Measurements from ENCODE around the gene GRID1. TPM values are rescaled to one million over a fixed set of nuclear protein-coding genes. Genes with fewer than 3 reads are reported as not detected.

The GRID1 gene
- total and polyA plus RNA-seq, 4 donors: 1.1 to 3.8 TPM; not detected in 2

GRCh38 chr10:86283466-86284287 lies 82.9 kb downstream of the GRID1 start:
- no peak overlapping the region for H3K27ac ChIP-seq (ENCODE audit: low read depth in 1 of 2, low read length in 2 of 2)
- no peak for DNase-seq
- WGBS, 2 donors: 78 to 80% methylated on average over 1 of the region's 1 CpG

DNA sequence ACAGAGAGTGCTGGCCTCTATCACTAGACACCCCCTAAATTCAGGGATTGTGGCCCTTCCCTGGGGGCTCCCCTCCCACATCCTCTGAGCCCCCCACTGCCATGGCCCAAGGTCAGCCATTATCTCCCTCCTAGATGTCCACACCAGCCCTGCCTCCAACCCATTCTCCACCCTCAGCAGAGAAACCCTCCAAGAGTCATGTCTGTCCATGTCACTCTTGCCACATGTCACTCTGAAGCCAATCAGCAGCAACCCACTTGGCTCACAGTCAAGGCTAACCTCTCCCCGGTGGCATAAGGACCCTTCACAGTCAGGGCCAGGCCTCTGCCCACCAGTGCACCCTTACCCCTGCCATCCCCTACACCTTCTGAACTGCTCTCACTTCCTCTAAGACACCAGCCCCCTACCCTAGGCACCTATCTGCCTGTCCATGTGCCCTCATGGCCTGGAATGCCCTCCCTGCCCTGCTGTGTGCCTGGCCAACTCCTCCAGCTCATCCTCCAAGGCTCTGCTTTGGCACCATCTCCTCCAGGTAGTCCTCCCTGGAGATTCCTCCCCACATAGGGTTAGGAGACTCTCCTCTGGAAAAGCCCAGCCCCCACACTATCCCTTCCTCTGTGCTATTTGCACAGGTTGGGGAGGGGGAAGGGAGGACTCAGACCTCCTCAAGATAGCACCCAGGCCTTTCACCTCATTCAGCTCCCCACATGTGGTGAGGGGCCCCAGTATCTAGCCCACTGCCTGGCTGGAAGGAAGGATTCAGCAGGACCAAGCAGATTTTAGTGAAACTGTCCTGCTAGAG lies 83.7 kb downstream of the GRID1 start:
- no peak overlapping the region for H3K27ac ChIP-seq (ENCODE audit: low read depth in 1 of 2, low read length in 2 of 2)
- no peaks in the 10 kb centered on the region for H3K9me3 ChIP-seq (ENCODE audit: control insufficient read depth, low read length)
- no peaks in the 10 kb centered on the region for H3K4me1 ChIP-seq (ENCODE audit: control insufficient read depth in 1 of 2, insufficient read depth in 2 of 2, low read length in 2 of 2)
- H3K4me3 ChIP-seq (ENCODE audit: low read length in 2 of 2): no peak overlapping the region
- H3K36me3 ChIP-seq (ENCODE audit: control insufficient read depth in 1 of 2, insufficient read depth in 2 of 2, low read length in 1 of 2): no peaks in the 10 kb centered on the region
- no peak for DNase-seq
- no peak for ATAC-seq (ENCODE audit: low FRiP score)
- 80 to 84% methylated on average over 1 of the region's 1 CpG for WGBS, 2 donors
- intact Hi-C loops (cut with DNase I): no loop called here
- no peaks in the 10 kb centered on the region for H3K27me3 ChIP-seq (ENCODE audit: control insufficient read depth in 1 of 2, insufficient read depth in 2 of 2, low read length in 1 of 2)

More at GRCh38 chr10:86283466-86284287, 82.9 kb downstream of the GRID1 start:
- H3K4me1 ChIP-seq (ENCODE audit: control insufficient read depth in 1 of 2, insufficient read depth in 2 of 2, low read length in 2 of 2): no peaks in the 10 kb centered on the region
- no peaks in the 10 kb centered on the region for H3K36me3 ChIP-seq (ENCODE audit: control insufficient read depth in 1 of 2, insufficient read depth in 2 of 2, low read length in 1 of 2)
- no peaks in the 10 kb centered on the region for H3K27me3 ChIP-seq (ENCODE audit: control insufficient read depth in 1 of 2, insufficient read depth in 2 of 2, low read length in 1 of 2)
- intact Hi-C loops (cut with DNase I): no loop called here
- H3K9me3 ChIP-seq (ENCODE audit: control insufficient read depth, low read length): no peaks in the 10 kb centered on the region
- no peak overlapping the region for H3K4me3 ChIP-seq (ENCODE audit: low read length in 2 of 2)
- no peak for ATAC-seq (ENCODE audit: low FRiP score)

- DNase-seq (no peak), ATAC-seq (ENCODE audit: low FRiP score) (no peak)
- no peak overlapping the region for H3K4me3 ChIP-seq (ENCODE audit: low read length in 2 of 2)
- WGBS, 2 donors: 88 to 89% methylated on average over 1 of the region's 1 CpG
- intact Hi-C loops (cut with DNase I): no loop called here
- no peaks in the 10 kb centered on the region for H3K4me1 ChIP-seq (ENCODE audit: control insufficient read depth in 1 of 2, insufficient read depth in 2 of 2, low read length in 2 of 2)
- H3K36me3 ChIP-seq (ENCODE audit: control insufficient read depth in 1 of 2, insufficient read depth in 2 of 2, low read length in 1 of 2): no peaks in the 10 kb centered on the region
- H3K27ac ChIP-seq (ENCODE audit: low read depth in 1 of 2, low read length in 2 of 2): no peak overlapping the region
- H3K27me3 ChIP-seq (ENCODE audit: control insufficient read depth in 1 of 2, insufficient read depth in 2 of 2, low read length in 1 of 2): no peaks in the 10 kb centered on the region
- no peaks in the 10 kb centered on the region for H3K9me3 ChIP-seq (ENCODE audit: control insufficient read depth, low read length)
Measured at GRCh38 chr10:86281396-86281795, 85.2 kb downstream of the GRID1 start.

GRCh38 chr10:86269332-86269731 lies 97.3 kb downstream of the GRID1 start:
- no peak for DNase-seq
- ATAC-seq (ENCODE audit: low FRiP score): no peak
- no peak overlapping the region for H3K27ac ChIP-seq (ENCODE audit: low read depth in 1 of 2, low read length in 2 of 2)
- no peaks in the 10 kb centered on the region for H3K9me3 ChIP-seq (ENCODE audit: control insufficient read depth, low read length)
- H3K4me3 ChIP-seq (ENCODE audit: low read length in 2 of 2): no peak overlapping the region
- 77 to 82% methylated on average over 2 of the region's 2 CpGs for WGBS, 2 donors
- intact Hi-C loops (cut with DNase I): no loop called here
- H3K4me1 ChIP-seq (ENCODE audit: control insufficient read depth in 1 of 2, insufficient read depth in 2 of 2, low read length in 2 of 2): no peaks in the 10 kb centered on the region
- no peaks in the 10 kb centered on the region for H3K27me3 ChIP-seq (ENCODE audit: control insufficient read depth in 1 of 2, insufficient read depth in 2 of 2, low read length in 1 of 2)
- no peaks in the 10 kb centered on the region for H3K36me3 ChIP-seq (ENCODE audit: control insufficient read depth in 1 of 2, insufficient read depth in 2 of 2, low read length in 1 of 2)

DNA sequence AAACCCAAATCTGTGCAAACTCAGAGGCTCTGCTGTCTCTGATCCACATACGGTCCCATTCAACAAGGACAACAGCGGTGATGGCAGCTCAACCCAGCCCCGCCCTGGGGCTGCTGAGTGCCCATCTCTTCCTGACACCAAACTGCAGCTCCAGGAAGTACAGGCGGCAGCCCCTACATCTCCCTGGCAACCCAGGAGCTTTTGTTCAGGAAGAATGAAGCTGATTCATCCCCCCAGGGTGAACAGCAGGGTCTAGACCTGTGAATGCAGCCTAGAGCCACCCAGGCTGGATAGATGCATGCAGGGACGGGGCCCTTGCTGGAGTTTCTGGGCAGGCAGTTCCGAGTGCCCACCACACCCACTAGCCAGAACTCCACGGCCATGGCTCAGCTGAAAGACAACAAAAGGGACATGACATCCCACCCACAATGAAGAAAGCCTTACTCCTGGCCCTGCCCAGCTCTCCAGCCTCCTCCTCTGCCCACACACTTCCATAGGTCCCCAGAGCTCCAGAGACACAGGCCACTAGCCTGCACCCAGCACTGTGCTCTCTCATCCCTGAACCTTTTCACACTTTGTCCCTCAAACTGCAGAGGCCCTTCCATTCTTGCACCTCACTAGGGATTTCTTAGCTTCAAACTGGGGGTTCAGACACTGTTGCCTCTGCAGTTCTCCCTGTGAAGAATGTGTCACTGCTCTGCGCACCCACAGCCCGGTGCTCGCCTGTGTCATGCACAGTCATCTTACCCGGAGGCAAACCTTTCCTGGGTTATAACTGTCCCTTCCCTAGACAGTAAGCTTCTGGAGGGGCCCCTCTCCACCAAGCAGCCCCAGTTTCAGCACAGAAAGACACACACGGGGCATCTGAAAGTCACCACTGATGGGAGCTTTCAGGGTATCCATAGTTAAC lies 99.1 kb downstream of the GRID1 start:
- Histone ChIP-seq H3K4me1 (ENCODE audit: control insufficient read depth in 1 of 2, insufficient read depth in 2 of 2, low read length in 2 of 2) (no peaks in the 10 kb centered on the region), H3K27ac (ENCODE audit: low read depth in 1 of 2, low read length in 2 of 2) (no peak overlapping the region), H3K36me3 (ENCODE audit: control insufficient read depth in 1 of 2, insufficient read depth in 2 of 2, low read length in 1 of 2) (no peaks in the 10 kb centered on the region), H3K4me3 (ENCODE audit: low read length in 2 of 2) (no peak overlapping the region), H3K9me3 (ENCODE audit: control insufficient read depth, low read length) (no peaks in the 10 kb centered on the region), H3K27me3 (ENCODE audit: control insufficient read depth in 1 of 2, insufficient read depth in 2 of 2, low read length in 1 of 2) (no peaks in the 10 kb centered on the region)
- 91 to 94% methylated on average over 12 of the region's 12 CpGs for WGBS, 2 donors
- DNase-seq (no peak), ATAC-seq (ENCODE audit: low FRiP score) (no peak)
- intact Hi-C loops (cut with DNase I): no loop called here

- 77 to 80% methylated on average over 7 of the region's 7 CpGs for whole genome bisulfite sequencing, 2 donors
- ATAC-seq (ENCODE audit: low FRiP score): peak; percentile 20
- no peak overlapping the region for H3K4me3 ChIP-seq (ENCODE audit: low read length in 2 of 2)
- no peaks in the 10 kb centered on the region for H3K36me3 ChIP-seq (ENCODE audit: control insufficient read depth in 1 of 2, insufficient read depth in 2 of 2, low read length in 1 of 2)
- DNase-seq: no peak
- intact Hi-C loops (cut with DNase I): no loop called here
- no peaks in the 10 kb centered on the region for H3K27me3 ChIP-seq (ENCODE audit: control insufficient read depth in 1 of 2, insufficient read depth in 2 of 2, low read length in 1 of 2)
- H3K4me1 ChIP-seq (ENCODE audit: control insufficient read depth in 1 of 2, insufficient read depth in 2 of 2, low read length in 2 of 2): no peaks in the 10 kb centered on the region
- H3K27ac ChIP-seq (ENCODE audit: low read depth in 1 of 2, low read length in 2 of 2): no peak overlapping the region
- no peaks in the 10 kb centered on the region for H3K9me3 ChIP-seq (ENCODE audit: control insufficient read depth, low read length)
Measured at GRCh38 chr10:86266446-86267242, 100.0 kb downstream of the GRID1 start.

DNA sequence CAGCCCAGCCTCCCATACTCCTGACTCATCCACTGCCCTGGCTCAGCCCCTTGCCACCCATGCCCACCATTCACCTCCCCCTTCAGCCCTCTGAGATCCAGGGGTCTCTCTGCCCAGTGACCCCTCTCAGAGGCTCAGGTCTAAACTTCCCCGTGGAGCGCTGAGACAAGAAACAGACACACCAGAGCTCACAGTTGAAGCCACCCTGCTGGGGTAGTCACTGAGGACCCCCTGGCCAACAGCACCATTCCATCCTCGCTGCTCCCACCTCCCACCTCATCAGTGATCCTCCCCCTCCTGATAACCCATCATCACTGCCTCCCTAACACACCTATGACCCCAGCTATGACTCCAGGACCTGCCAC lies 100.7 kb downstream of the GRID1 start:
- no peak for DNase-seq

More for the DNA sequence above, 100.7 kb downstream of the GRID1 start:
- H3K27ac ChIP-seq (ENCODE audit: low read depth in 1 of 2, low read length in 2 of 2): no peak overlapping the region
- intact Hi-C loops (cut with DNase I): no loop called here
- H3K4me3 ChIP-seq (ENCODE audit: low read length in 2 of 2): no peak overlapping the region
- WGBS, 2 donors: 92 to 93% methylated on average over 3 of the region's 3 CpGs
- no peaks in the 10 kb centered on the region for H3K36me3 ChIP-seq (ENCODE audit: control insufficient read depth in 1 of 2, insufficient read depth in 2 of 2, low read length in 1 of 2)
- no peaks in the 10 kb centered on the region for H3K4me1 ChIP-seq (ENCODE audit: control insufficient read depth in 1 of 2, insufficient read depth in 2 of 2, low read length in 2 of 2)
- ATAC-seq (ENCODE audit: low FRiP score): no peak
- H3K27me3 ChIP-seq (ENCODE audit: control insufficient read depth in 1 of 2, insufficient read depth in 2 of 2, low read length in 1 of 2): no peaks in the 10 kb centered on the region
- H3K9me3 ChIP-seq (ENCODE audit: control insufficient read depth, low read length): no peaks in the 10 kb centered on the region
